Tibial nerve (tissue), 4 donors: ENCODE results near the gene LRRC41. TPM values are rescaled to one million over a fixed set of nuclear protein-coding genes. Genes with fewer than 3 reads are reported as not detected.
"Not testable (repeated sequence)": the region's sequence is repeated elsewhere in the genome, so short reads cannot be mapped to it uniquely, and the experiment has no call there.

Experiments used
- DNase-seq, 2 donors: peaks; one replicate each; pipeline ENCODE4 v3.0.0-alpha.2; 2019; ENCODE audit warnings: low spot score in 2 of 2
- H3K27ac ChIP-seq, 4 donors: fragments of 200-600 bp; sonication (generic) in 3 of 4; one replicate each; pipeline ENCODE4 v1.5.1; 2017 to 2019; ENCODE audit warnings: mild to moderate bottlenecking in 1 of 4
- H3K27me3 ChIP-seq, 2 donors: fragments of 200-600 bp; sonication (generic) in 1 of 2; one replicate each; pipeline versions ENCODE4 v1.5.1 to v1.6.0; 2017 to 2019
- H3K36me3 ChIP-seq, 3 donors: fragments of 200-600 bp; sonication (generic); one replicate each; pipeline ENCODE4 v1.5.1; 2018 to 2019
- H3K4me1 ChIP-seq, 4 donors: fragments of 200-600 bp; sonication (generic) in 3 of 4; one replicate each; pipeline ENCODE4 v1.5.1; 2017 to 2019
- H3K4me3 ChIP-seq, 4 donors: fragments of 200-600 bp; sonication (generic) in 3 of 4; one replicate each; pipeline ENCODE4 v1.5.1; 2017 to 2019; ENCODE audit warnings: mild to moderate bottlenecking in 1 of 4, moderate library complexity in 1 of 4
- H3K9me3 ChIP-seq, 4 donors: fragments of 200-600 bp; sonication (generic) in 3 of 4; one replicate each; pipeline ENCODE4 v1.5.1; 2017 to 2019
- CTCF ChIP-seq, 5 experiments: fragments of 200-600 bp in 3 of 5; fragments of 450-650 bp in 2 of 5; sonication (generic) in 3 of 5; IDR thresholded peaks; one replicate each; pipeline ENCODE4 v1.5.1; 2016 to 2019; ENCODE audit warnings: antibody characterized with exemption in 5 of 5, mild to moderate bottlenecking in 3 of 5, moderate library complexity in 2 of 5
- EP300 ChIP-seq, 2 donors: sonication (generic); formaldehyde crosslinking; IDR thresholded peaks; one replicate each; pipeline ENCODE4 v1.6.1; 2017; ENCODE audit warnings: antibody characterized with exemption in 2 of 2, mild to moderate bottlenecking in 1 of 2
- POLR2A ChIP-seq, 2 donors: fragments of 450-650 bp; IDR thresholded peaks; one replicate each; pipeline ENCODE4 v1.6.1; 2017; ENCODE audit warnings: antibody characterized with exemption in 2 of 2, mild to moderate bottlenecking in 2 of 2, moderate library complexity in 2 of 2
- WGBS, 2 donors: methylation state at CpG; one replicate each; pipeline ENCODE4 v1.1.5; 2018; 5-methylcytosine and 5-hydroxymethylcytosine counted together
- total RNA-seq, 4 donors: library from RNA; depleted of rRNA; stranded (reverse); fragments of >200 nt; gene quantifications; one replicate each; pipeline ENCODE4 v1.1.0, GENCODE V29; 2016

LRRC41 gene
- total RNA-seq, 4 donors from 2014 or later = 80.4 to 83.9 (median 83.2) TPM

GRCh38 chr1:46242918-46243317 is 60.5 kb downstream of the LRRC41 start:
- no peak for DNase-seq
- Histone ChIP-seq H3K4me3 (no peak overlapping the region), H3K27me3 (no peaks in the 10 kb centered on the region), H3K9me3 (no peaks in the 10 kb centered on the region), H3K4me1 (peaks cover 0 to 10% (median 3%) of the 10 kb centered on the region in 4 donors), H3K36me3 (no peaks in the 10 kb centered on the region), H3K27ac (no peak overlapping the region)
- WGBS, 2 donors = 67 to 70% methylated on average over 1 of the region's 1 CpG
- TF ChIP-seq POLR2A (IDR thresholded peaks at IDR 0.05) (no peak), EP300 (IDR thresholded peaks at IDR 0.05) (no peak), CTCF (IDR thresholded peaks at IDR 0.05) (no peak)

GRCh38 chr1:46241733-46242132 is 61.7 kb downstream of the LRRC41 start:
- H3K27ac ChIP-seq, H3K4me3 ChIP-seq, H3K9me3 ChIP-seq, H3K27me3 ChIP-seq, H3K36me3 ChIP-seq, H3K4me1 ChIP-seq, DNase-seq: not testable (repeated sequence)
- WGBS, 2 donors = no CpG with 5 or more reads among the region's 38 CpGs

- not testable (repeated sequence) for DNase-seq, H3K4me1 ChIP-seq, H3K27me3 ChIP-seq, H3K9me3 ChIP-seq, H3K4me3 ChIP-seq, H3K27ac ChIP-seq, H3K36me3 ChIP-seq
- 84 to 87% methylated on average over 1 of the region's 1 CpG for WGBS, 2 donors
Observed at GRCh38 chr1:46238865-46239264, 64.6 kb downstream of the LRRC41 start.

GRCh38 chr1:46236882-46237281 is 66.5 kb downstream of the LRRC41 start:
- DNase-seq = no peak
- H3K9me3 ChIP-seq = peaks cover 0 to 5% (median 0%) of the 10 kb centered on the region in 4 donors
- H3K27me3 ChIP-seq = no peaks in the 10 kb centered on the region
- H3K4me3 ChIP-seq = no peak overlapping the region
- WGBS, 2 donors = 94 to 97% methylated on average over 4 of the region's 4 CpGs
- H3K36me3 ChIP-seq = no peaks in the 10 kb centered on the region
- TF ChIP-seq EP300 (IDR thresholded peaks at IDR 0.05) = no peak
- no peak for TF ChIP-seq CTCF (IDR thresholded peaks at IDR 0.05)
- no peak for TF ChIP-seq POLR2A (IDR thresholded peaks at IDR 0.05)
- no peak overlapping the region for H3K27ac ChIP-seq
- H3K4me1 ChIP-seq = no peaks in the 10 kb centered on the region

- not testable (repeated sequence) for DNase-seq
- 95 to 100% methylated on average over 3 of the region's 3 CpGs for WGBS, 2 donors
Observed at GRCh38 chr1:46231231-46231630, 72.2 kb downstream of the LRRC41 start.

More at GRCh38 chr1:46231231-46231630, 72.2 kb downstream of the LRRC41 start:
- not testable (repeated sequence) for H3K9me3 ChIP-seq, H3K4me1 ChIP-seq, H3K4me3 ChIP-seq, H3K27ac ChIP-seq, H3K36me3 ChIP-seq, H3K27me3 ChIP-seq

Other genes with a start within 250 kb of the LRRC41 start
- 10 to 100 TPM; 13.2 to 32.1 (median 23.2) TPM for gene PIK3R3, start 171.0 kb downstream of the LRRC41 start, total RNA-seq
- 1 to 10 TPM; 3.0 to 8.6 (median 5.6) TPM for gene TSPAN1, start 128.5 kb downstream of the LRRC41 start, total RNA-seq
- gene P3R3URF, start 127.1 kb downstream of the LRRC41 start, total RNA-seq = not detected
- gene POMGNT1, start 105.2 kb downstream of the LRRC41 start, total RNA-seq = 10 to 100 TPM; 53.8 to 71.5 (median 62.8) TPM
- gene LURAP1, start 100.3 kb downstream of the LRRC41 start, total RNA-seq = 10 to 100 TPM; 19.0 to 26.1 (median 23.8) TPM
- 1 to 10 TPM in 3 of 4 donors, not detected in 1; 1.3 to 2.1 (median 1.5) TPM for gene RAD54L, start 55.9 kb downstream of the LRRC41 start, total RNA-seq
- 100 to 1,000 TPM; 195 to 294 (median 255) TPM for gene UQCRH, start 82 bp upstream of the LRRC41 start, total RNA-seq
- gene NSUN4, start 37.2 kb upstream of the LRRC41 start, total RNA-seq = 10 to 100 TPM; 19.5 to 39.8 (median 31.2) TPM
- gene FAAH, start 90.7 kb upstream of the LRRC41 start, total RNA-seq = 100 to 1,000 TPM in 3 of 4 donors, 10 to 100 TPM in 1; 42.3 to 135 (median 121) TPM
- not detected for gene DMBX1, start 186.2 kb upstream of the LRRC41 start, total RNA-seq
- not detected for gene KNCN, start 248.0 kb upstream of the LRRC41 start, total RNA-seq